CD4-positive, alpha-beta T cell treated with Interferon alpha-2 for 1 hour (primary cell): ENCODE results near the gene LETM1.

Source experiments
- DNase-seq, 2 donors: peaks; one replicate each; pipeline ENCODE4 v3.0.0-alpha.2; 2020 to 2022

The LETM1 gene

DNA sequence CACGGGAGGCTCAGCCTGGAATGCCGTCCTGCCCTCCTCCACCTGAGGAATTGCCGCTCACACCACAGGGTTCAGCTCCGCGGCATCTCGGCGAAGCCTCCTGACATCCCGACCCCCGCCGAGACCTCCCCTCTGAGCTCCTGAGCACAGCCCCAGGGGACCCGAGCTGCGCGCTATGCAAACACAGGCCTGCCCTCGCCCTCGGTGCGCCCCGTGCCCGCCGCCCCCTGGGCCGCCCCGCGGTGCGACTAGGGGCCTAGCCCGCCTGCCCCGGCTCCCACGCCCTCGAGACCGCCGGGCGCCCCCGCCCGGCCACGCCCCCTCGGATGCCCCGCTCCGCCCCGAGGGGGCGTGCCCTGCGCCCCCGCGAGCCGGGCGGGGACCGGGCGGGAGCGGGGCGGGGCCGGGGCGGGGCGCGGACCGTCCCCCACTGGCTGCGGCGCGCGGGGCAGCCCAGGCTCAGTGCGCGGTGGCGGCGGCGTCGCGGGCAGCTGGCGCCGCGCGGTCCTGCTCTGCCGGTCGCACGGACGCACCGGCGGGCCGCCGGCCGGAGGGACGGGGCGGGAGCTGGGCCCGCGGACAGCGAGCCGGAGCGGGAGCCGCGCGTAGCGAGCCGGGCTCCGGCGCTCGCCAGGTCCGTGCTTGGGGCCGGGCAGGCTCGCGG lies 63.0 kb downstream of the LETM1 start, which contains the start of gene FGFR3:
Gene FGFR3, plus strand, starts transcription at position 462 of the 664 bp plus-strand sequence. CDS start 642 bp downstream, outside the sequence.
- DNase-seq = peak in 1 of 2 donors; percentile 50

DNA sequence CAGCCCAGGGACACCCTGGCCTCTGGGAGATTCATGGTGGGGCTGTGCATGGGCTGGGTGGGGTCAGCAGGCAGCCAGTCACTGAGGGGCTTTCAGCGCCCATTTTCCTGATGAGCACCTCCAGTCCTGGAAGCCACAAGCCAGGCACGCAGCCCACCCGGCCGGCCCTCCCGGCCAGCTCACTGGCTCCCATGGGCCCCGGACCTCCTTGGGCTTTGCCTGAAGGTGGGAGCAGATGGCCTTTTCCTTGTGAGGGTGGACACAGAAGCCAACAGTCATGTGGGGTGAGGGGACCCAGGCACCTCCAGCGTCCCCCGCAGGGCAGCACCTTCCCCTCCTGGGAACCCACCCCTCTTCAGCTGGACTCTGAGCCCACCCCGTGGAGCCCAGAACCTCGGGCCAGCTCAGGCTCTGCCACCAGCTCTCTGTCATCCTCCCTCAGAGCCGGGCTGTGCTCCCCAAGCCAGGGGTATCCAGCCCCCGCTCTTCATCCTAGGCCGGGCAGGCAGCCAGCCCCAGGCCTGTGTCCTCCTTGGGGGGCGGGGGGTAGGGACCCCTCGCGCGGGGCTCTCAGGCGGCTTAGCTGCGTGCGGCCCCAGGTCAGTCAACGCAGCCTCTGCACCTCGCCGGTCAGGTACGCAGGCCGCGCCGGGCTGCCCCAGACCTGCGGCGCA lies 63.7 kb downstream of the LETM1 start:
- no peak for DNase-seq

DNA sequence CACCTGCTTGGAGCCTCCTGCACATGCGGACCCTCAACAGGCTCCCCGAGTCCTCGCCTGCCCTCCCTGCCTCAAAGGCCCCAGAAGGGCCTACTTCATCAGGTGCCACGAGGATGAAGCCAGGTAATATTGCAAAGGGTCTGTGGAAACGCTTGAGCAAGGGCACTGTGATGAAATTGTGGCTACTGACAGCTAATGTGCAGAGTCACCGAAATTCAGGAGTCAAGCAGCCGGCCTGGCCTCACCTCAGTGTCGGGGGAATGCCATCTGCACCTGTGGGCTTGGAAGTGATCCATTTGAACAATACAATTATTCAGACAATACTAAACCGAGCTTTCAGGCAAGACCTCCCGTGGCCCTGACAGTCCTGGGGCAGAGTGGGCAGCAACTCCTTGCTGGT lies 66.0 kb downstream of the LETM1 start:
- DNase-seq = no peak

DNA sequence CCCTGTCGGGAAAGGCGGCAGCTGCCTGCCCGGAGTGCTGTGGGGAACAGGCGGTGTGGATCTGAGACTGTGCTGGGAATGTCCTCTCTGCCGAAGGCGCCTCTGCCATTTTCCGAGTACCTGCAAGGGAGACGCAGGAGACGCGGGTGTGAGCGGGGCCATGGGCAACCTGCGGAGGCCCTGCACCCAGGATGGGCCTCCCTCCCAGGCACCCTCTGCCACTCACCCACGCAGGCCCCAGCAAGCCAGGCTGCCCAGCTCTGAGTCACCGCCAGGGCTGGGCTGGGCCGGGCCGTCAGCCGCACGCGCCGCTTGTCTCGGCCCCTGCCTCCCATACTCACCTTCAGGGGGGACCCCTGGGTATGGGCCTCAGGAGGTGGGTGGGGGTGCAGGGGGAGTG lies 66.4 kb downstream of the LETM1 start:
- DNase-seq = no peak

DNA sequence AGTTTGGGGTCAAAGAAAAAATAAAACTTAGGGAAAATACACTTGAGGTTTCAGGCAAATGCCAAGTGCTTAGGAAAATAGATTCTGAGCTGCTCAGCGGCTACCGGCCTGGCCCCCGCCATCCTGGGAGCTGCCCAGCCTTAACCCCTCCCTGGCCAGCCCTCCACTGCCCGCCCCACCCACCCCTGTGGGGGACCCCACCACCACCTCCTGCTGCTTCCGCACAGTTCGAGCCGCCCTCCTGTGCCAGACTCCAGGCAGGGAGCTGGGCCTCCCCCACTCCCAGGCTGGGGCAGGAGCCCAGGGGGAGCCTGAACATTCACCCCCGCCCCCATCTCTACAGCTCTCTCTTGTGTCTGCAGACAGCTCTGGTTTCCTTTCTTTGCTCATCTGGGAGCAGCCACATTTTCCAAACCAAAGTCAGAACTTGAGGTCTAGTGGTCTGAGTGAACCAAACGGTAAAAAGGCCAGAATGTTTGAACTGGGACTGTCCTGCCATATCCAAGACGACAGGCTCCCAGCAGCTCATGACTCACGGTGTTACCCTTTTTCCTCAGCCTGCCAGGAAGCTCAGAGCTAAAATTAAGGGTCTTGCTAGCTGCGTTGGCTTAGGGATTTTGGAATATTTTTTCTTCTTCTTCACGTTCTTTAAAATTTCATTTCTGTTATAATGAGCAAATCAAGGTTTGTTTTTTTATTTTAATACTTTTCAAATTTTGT lies 67.5 kb downstream of the LETM1 start:
- DNase-seq = no peak

DNA sequence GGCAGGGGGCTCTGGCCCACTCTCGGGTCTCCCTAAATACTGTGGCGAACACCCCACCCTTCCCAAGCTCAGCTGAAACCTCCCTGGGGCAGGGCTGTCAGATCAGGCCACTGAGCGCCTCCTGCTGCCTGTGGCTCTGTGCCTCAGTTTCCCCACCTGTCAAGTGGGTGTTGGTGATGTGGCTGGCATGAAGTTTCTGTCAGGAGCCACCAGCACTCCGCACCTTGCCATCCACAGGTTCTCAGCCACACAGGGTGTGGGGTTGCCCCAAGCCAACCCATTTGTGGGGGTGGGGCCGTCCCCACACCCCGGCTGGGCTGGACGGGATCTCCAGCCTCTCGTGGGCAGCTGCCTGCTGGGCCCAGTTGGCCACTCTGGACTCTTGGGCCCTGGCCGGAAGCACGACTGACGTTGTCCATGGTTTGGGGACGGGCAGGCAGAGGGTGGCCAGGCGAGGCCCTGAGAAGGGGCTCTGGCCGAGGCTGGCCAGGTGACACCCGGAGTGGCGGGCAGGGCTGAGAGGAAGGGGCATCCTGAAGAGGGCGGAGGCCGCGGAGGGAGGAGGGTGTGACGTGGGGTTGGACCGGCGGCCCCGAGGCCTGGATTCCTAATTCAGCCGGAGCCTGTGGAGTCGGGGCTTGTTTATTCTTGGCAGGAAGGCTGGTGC lies 68.4 kb downstream of the LETM1 start:
- DNase-seq = no peak

DNA sequence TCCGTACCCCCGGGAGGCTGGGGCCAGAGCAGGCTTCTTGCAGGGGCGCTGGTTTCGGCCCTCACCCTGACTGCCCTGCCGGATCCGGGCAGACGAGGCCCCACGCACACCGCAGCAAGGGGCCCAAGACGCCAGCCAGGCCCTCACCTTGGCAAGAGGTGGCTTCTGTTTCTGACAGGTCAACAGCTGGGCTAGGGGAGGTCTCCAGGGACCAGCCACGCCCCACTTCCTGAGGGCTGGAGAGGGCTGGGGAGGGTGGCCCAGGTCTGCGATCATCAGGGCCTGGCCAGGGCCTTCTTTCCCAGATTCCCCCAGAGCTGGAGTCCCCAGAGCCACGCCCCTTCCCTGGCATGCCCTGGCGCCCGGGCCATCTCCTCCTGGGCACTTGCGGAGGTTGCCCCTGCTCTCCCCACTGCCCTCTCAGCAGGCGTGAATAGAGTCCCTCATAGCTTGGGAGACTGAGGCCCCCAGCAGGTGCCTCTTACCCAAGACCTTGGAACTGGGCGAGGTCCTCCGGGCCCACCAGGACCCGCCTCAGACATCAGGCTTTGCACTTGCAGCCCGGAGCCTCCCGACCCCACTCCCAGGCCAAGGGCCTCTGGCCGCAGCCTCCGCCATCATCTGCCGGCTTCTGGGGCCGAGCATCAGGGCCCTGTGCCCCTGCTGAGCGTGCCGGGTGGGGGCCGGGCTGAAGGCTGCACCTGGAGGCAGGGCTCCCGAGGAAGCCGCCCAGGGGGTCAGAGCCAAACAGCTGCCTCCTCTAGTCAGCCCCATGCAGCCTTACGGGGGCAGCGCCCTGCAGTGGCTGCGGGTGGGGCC lies 69.2 kb downstream of the LETM1 start:
- no peak for DNase-seq

DNA sequence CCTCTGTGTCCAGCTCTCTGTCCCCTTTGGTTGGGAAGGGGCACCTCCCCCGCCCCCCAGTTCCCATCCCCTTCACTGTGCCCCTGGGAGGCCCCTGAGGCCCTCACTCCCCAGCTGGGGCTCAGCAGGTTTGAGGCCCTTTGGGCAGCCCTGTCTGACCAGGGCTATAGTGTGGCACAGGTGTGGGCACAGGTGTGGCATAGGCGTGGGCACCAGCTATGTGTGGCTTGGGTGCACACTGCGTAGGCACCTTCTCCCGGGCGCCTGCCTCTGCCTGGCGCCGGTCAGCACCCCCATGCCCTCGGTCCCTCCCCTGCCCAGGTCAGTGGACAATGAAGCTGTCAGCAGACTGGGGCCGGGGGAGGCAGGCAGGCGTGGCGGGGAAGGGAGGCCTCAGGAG lies 70.4 kb downstream of the LETM1 start:
- DNase-seq = no peak

DNA sequence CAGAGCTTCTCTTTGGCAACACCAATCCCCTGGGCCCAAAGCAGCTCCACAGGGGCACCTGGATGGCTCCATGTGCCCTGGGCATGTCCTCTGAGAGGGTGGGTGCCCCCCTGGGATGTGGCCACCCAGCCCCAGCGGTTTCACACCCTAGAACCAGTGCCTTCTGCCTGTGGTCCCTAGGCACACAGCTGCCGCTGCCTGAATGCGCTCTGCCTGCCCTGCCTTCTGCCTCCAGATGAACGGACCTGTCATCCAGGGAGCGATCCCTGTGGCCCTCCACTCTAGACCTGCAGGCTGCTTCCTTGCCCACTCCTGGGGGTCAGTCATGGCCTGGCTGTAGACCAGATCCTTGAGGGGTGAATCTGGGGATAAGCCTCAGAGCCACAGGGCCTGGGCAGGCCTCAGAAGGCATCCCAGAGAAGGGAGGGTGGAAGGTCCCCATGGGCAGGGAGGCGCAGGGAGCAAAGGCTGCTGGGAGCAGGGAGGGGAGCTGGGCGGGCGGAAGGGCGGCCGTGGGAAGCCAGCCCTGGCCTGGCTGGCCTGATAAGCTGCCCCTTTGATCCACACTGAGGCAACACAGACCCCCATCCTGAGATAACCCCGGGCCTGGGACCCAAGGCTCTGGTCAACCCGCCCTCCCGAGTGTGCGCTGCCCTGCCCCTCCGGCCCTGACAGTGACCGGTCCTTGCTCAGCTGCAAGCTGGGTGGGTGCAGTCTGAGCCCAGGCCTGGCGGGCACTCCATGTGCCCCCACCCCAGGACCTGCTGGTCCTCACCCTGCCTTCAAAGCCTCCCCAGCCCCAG lies 71.0 kb downstream of the LETM1 start:
- DNase-seq = no peak

DNA sequence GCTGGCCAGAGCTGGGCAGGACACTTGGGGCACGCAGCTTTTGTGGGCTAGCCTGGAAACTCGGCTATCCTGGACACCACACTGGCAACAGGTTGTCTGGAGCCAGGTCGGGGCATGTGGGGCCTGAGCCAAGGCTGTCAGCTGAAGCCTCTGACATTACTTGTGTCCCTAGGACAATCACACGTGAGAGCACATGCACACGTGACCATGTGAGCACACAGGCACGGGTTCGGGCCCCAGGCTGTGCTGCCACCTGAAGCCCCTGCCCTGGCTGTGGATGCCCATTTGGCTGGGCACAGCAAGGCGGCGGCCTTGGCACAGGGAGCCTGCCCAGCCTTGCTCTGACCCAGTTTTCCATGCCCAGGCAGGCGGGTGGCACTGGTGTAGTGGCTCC lies 71.6 kb downstream of the LETM1 start:
- DNase-seq = no peak

DNA sequence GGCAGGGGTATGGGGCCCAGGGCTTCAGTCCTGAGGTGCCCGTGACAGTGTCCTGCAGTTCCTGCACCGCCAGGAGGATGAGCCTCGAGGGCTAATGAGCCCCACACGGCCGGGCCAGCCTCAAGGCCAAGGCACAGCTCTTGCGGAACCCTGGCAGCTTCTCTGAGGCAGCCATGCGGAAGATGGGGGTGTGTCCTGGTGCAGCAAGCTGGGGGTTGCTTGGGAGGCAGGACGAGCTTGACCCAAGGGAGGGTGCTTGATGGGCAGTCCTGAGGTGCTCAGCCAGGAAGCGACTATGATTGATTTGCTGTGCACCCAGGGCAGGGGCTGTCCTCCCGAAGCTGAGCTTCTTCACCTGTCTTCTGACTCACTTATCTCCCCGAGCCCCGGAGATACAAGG lies 72.0 kb downstream of the LETM1 start:
- DNase-seq = no peak

DNA sequence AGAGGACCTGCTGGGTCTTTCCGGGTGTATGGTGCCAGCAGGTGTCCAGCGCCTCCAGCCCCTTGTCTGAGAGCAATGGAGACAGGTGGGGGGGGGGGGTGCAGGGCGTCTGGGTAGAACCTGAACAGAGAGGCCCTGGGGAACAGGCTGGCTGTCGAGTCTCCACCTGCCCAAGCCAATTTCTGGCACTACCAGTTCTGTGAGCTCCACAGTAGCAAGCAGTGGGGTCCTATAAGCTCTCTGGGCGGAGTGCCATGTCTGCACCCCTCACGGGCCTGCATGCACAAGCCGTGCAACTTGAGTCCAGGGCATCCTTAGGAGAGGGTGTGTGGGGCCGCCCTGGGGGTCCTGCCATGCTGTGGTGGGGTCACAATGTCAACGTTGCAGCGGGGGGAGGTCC lies 72.9 kb downstream of the LETM1 start:
- no peak for DNase-seq

DNA sequence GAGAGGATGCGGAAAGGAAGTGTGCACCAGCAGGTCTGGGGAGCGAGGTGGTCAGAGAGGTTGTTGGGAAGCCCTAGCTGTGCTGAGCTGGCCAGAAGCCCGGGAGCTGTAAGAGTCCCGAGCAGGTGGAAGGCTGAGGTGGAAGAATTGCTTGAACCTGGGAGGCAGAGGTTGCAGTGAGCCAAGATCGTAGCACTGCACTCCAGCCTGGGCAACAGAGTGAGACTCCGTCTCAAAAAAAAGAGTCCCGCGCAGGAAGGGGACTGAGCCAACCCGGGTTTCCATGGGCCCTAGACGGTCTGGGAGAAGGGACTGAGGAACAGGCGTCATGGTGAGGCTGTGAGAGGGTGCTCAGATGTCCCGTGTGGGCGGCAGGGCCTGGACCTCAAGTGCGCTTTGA lies 75.5 kb downstream of the LETM1 start:
- no peak for DNase-seq

DNA sequence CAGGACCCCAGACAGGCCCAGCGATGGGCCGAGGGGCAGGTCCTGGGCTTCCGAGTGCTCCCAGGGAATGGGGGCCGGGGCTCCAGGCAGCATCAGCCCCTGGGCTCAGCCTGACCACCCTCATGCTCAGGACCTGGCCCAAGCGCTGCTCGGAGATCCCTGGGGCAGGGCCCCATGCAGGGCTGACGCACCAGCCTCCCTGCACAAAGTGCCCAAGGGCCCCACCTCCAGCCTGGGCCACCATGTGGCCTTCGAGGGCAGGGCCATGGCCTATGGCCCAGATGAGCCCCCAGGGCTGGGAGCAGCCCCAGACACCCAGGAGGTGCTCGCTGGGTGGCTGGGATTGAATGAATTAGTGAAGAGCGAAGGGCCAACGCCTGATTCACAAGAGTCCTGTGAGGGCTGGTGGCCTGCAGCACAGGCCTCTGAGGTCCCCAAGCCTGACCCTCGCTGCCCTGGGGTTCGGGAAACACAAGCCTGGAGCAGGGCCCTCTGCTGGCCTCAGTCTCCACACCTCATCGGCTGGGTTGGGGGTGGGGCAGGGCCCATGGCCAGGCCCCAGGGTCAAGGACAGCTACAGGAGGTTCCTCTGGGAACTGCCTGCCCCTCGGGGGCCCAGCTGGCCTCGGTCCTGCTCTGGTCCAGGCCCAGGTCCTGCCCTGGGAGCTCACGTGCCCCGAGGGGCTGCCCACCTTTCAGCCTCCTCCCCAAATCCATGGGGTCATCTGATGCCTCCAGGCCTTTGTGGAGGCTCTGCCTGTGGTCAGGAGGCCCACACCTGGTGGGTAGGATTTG lies 76.2 kb downstream of the LETM1 start:
- DNase-seq = no peak

DNA sequence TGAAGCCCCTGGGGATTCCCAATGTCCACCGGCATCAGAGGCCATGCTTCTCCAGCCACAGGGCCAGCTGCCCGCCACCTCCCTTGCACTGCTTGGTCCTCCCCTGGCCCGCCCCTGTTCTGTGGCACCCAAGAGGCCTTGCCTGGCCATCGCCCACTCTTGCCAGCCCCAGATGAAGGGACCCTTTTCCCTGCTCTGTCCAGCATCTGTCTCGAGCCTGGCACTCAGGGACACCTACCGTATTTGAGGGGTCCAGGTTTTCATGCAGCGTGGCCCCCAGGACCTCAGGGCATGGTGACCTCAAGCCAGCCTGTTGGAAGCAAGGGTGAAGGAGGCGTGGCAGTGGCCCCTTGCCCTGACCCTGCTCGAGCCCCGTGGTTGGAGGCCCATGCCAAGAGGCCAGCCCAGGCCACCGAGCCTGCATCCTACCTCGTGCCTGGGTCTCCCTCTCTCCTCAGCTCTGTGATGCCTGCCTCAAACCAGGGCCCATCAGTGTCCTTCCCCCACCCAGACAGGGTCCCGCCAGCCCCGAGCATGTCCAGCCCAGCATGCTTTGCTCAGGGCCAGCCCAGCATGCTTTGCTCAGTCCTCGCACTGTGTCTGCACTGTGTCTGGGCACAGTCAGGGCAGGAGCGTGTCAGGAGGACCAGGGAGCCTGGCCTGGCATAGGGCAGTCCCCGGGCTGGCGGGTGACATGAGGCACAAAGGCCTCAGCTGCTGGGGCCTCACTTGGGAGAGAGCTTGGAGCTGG lies 77.1 kb downstream of the LETM1 start:
- DNase-seq = no peak

DNA sequence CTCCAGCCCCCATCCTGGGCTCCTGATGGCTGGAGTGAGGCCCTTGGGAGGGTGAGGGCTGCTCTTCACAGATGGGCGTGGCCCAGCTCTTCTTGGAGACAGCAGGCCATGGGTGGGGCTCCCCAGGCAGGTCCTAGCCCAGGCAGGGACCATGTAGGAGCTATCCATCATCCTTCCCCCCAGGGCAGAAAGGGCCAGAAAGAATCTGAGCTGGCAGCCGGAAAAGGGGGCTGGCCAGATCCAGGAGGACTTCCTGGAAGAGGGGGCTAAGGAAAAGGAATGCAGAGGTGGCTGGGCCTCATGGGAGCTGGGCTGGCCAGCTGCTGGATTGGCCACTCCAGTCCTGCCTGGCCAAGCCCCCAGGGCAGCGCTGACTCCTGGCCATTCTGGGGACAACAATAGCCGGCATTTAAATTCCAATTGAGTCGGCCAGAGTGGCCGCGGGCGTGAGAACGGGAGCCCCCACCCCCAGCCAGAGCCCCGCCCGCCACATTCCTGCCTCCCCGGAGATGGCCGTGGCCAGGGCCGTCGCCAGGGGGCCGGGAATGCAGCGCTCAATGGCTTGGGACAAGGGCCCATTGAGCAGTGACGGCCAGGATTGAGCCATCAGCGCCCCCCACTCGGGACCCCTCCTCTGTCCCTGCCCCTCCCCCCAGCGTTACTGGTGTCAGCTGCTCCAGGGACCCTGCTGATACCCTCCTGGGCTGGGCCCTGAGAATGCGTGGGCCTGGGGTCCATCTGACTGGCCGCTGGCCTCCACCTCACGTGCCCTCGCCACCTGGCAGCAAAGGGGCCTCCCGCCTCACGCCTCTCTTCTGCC lies 77.9 kb downstream of the LETM1 start:
- DNase-seq = no peak

DNA sequence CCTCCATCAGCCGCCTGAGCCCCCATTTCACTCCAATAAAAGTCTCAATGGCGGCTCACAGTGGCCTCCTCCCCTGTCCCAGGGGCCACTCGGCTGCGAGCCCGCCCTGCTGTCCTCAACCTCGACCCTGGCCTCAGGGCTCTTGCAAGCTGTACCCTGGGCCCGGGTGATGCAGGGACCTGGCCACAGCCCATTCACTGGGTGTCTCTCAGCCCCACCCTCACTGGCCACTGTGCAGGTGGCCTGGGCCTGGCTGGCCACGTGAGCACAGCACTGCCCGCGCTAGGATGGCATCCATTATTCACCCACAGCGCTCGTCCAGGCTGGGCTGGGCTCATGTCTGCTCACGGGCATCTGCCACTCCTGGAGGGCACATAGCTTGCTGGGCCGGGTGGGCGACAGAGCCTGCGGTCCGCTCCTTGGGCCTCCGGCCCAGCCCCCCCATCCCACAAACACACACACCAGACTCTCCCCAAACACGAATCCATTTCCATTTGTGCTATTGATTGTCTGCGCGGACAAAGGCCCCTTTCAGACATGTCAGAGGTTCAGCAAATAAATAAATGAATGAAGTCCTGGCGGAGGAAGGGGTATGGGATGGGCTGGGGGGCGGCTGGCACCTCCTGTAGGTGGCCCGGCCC lies 79.3 kb downstream of the LETM1 start:
- DNase-seq = no peak

DNA sequence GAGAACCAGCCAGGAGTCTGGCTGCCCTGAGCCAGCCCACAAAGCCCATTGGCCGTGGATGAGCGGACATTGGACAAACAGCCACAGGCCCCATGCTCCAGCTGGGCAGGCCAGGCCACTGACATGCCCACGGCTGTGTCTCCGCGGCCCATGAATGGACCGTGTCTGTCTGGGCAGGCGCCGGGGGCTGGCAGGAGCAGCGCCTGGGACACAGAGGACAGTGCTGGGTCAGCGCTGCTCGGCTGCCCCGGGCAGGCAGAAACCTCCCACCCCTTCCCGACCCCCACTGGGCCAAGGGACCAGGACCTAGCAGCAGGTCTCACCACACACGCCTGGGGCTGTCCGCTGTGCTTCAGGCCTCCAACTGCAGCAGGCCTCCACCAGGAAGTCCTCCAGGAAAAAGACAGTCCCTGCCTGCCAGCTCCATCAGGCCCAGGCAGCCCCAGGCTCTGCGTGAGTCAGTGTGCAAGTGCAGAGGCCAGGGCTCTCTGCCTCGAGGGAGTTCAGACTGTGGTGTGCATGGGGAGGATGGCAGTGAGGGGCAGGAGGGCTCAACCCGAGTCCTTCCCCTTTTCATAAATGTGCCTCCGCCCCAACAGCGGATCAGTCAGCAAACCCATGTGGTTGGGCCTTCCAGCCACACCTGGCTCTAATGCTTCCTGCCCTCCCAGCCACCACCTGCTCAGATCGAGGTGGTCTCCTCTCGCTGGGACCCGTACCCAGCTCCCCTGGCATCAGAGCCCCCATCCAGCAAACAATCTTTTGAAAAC lies 80.0 kb downstream of the LETM1 start:
- DNase-seq = no peak
